ENCODE measurements around the gene SUPT4H1.

DNA sequence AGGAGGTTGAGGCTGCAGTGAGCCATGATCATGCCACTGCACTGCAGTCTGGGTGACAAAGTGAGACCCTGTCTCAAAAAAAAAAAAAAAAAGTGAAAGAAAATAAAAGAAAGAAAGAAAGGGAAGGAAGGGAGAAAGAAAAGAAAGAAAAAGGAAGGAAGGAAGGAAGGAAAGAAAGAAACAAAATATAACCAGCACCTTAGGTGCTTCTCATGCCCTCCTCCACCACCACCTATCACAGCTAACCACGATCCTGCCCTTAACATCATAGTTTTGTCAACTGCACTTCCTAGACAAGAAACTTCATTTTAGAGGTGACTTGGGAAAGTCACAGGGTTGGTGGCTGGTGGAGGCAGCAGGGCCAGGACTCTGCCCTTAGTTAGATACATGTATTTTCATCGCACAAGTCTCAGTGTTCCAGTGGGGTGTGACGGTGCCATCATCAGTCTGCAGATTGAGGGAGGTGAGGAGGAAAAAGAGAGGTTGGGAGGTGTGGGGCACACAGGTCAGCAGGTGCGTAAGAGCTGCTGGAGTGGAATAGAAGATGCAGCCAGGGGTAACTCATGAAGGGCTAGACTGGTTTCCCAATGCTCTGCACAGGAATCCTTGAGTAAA is 10.0 kb downstream of the SUPT4H1 start:
- TF ChIP-seq POLR2AphosphoS5 (IDR thresholded peaks at IDR 0.05; ENCODE audit: borderline replicate concordance, low read depth, low read length), result no peak
- TF ChIP-seq EZH2 (IDR thresholded peaks at IDR 0.05), result no peak
